Erythroblast (primary cell): ENCODE measurements around the gene CATSPERB.

ENCODE experiments used
- GATA1 ChIP-seq: IDR thresholded peaks from 2 replicates; pipeline ENCODE4 v1.6.1; 2011; ENCODE audit warnings: low read depth, mild to moderate bottlenecking, control low read depth, low read length, moderate library complexity
- POLR2A ChIP-seq: IDR thresholded peaks from 2 replicates; pipeline ENCODE4 v1.6.1; 2011; ENCODE audit warnings: mild to moderate bottlenecking, low read length

- TF ChIP-seq POLR2A (no peak), GATA1 (no peak)
Measured at GRCh38 chr14:91753501-91754128, 21.7 kb upstream of the CATSPERB start.
